ENCODE results near the gene PWWP2B. TPM values are rescaled to one million over a fixed set of nuclear protein-coding genes. Genes with fewer than 3 reads are reported as not detected.
A peak's percentile ranks its signal among the peaks of the same experiment; 100 is the strongest.

The PWWP2B gene
- total RNA-seq, 1 experiment from 2014 or later: 51.6 TPM

GRCh38 chr10:132393695-132394181 lies 3.3 kb upstream of the PWWP2B start:
- CTCF ChIA-PET: no interaction called here
- no peaks in the 10 kb centered on the region for H3K27me3 ChIP-seq (ENCODE audit: control insufficient read depth, insufficient read depth, low read length)
- in situ Hi-C loops (cut with HindIII; ENCODE audit: low pct_unique_long_range_greater_than_20kb, low sequenced_read_pairs): no loop called here
- no peak overlapping the region; the same call in 1 of the 2 replicates for H3K27ac ChIP-seq (ENCODE audit: low read length)
- POLR2A ChIA-PET: no interaction called here
- DNase-seq (ENCODE audit: low read depth, low spot score) (no peak), ATAC-seq (no peak)
- TF ChIP-seq TCF7L2 (IDR thresholded peaks at IDR 0.05; ENCODE audit: low read depth, low read length) (no peak), CTCF (IDR thresholded peaks at IDR 0.05) (no peak), POLR2AphosphoS5 (IDR thresholded peaks at IDR 0.05; ENCODE audit: low read depth, low read length) (no peak), SIN3A (IDR thresholded peaks at IDR 0.05; ENCODE audit: borderline replicate concordance, insufficient read depth, low read depth, low read length) (no peak), REST (IDR thresholded peaks at IDR 0.05; ENCODE audit: insufficient read depth in 1 of 2, low read depth in 2 of 2, low read length in 1 of 2) (no peak)
- H3K4me1 ChIP-seq (ENCODE audit: control insufficient read depth, insufficient read depth, low read length): peaks cover 49% of the 10 kb centered on the region
- no TSS peak for BruUV-seq (replicated peaks)
- no peaks in the 10 kb centered on the region for H3K36me3 ChIP-seq (ENCODE audit: control insufficient read depth, insufficient read depth, low read length)
- intact Hi-C loops (cut with micrococcal nuclease; ENCODE audit: unreplicated experiment): no loop called here
- no peaks in the 10 kb centered on the region for H3K9me3 ChIP-seq (ENCODE audit: control insufficient read depth, insufficient read depth, low read depth, low read length)
- H3K4me3 ChIP-seq (ENCODE audit: low read depth in 2 of 2, low read length in 2 of 2): no peak overlapping the region

- no peak for DNase-seq (ENCODE audit: low read depth, low spot score)
- ChIA-PET CTCF (no interaction called here), POLR2A (no interaction called here)
- in situ Hi-C loops (cut with HindIII; ENCODE audit: low pct_unique_long_range_greater_than_20kb, low sequenced_read_pairs) (no loop called here), intact Hi-C loops (cut with micrococcal nuclease; ENCODE audit: unreplicated experiment) (no loop called here)
- TSS peak; percentile 65 for BruUV-seq (replicated peaks)
- peaks cover 48% of the 10 kb centered on the region for H3K4me1 ChIP-seq (ENCODE audit: control insufficient read depth, insufficient read depth, low read length)
- no peaks in the 10 kb centered on the region for H3K27me3 ChIP-seq (ENCODE audit: control insufficient read depth, insufficient read depth, low read length)
- TF ChIP-seq SIN3A (IDR thresholded peaks at IDR 0.05; ENCODE audit: borderline replicate concordance, insufficient read depth, low read depth, low read length) (no peak), TCF7L2 (IDR thresholded peaks at IDR 0.05; ENCODE audit: low read depth, low read length) (no peak), REST (IDR thresholded peaks at IDR 0.05; ENCODE audit: insufficient read depth in 1 of 2, low read depth in 2 of 2, low read length in 1 of 2) (no peak), CTCF (IDR thresholded peaks at IDR 0.05) (no peak)
- H3K4me3 ChIP-seq (ENCODE audit: low read depth in 2 of 2, low read length in 2 of 2): no peak overlapping the region
- H3K9me3 ChIP-seq (ENCODE audit: control insufficient read depth, insufficient read depth, low read depth, low read length): no peaks in the 10 kb centered on the region
- H3K27ac ChIP-seq (ENCODE audit: low read length): peak overlapping the region; percentile 51
- no peak for ATAC-seq
- H3K36me3 ChIP-seq (ENCODE audit: control insufficient read depth, insufficient read depth, low read length): no peaks in the 10 kb centered on the region
Measured at GRCh38 chr10:132394201-132394811, 2.7 kb upstream of the PWWP2B start.

Measured in Panc1 (cell line).